Fibroblast of villous mesenchyme (primary cell): ENCODE results near the gene MORC4. TPM values are rescaled to one million over a fixed set of nuclear protein-coding genes. Genes with fewer than 3 reads are reported as not detected.

Source experiments
- DNase-seq: peaks from one replicate; pipeline ENCODE4 v3.0.0-alpha.2; 2010; ENCODE audit warnings: low read depth
- H3K4me3 ChIP-seq: 2 replicates; pipeline ENCODE4 v1.5.1; 2011; ENCODE audit warnings: low read depth, mild to moderate bottlenecking, low read length
- CTCF ChIP-seq: IDR thresholded peaks from 2 replicates; pipeline ENCODE4 v1.5.1; 2012; ENCODE audit warnings: low read depth, mild to moderate bottlenecking, low read length; ENCODE audit not compliant: insufficient read depth
- total RNA-seq: library from RNA; depleted of rRNA; stranded (reverse); fragments of >200 nt; gene quantifications from 2 replicates; pipeline ENCODE4 v1.2.3, GENCODE V29; 2012

The MORC4 gene
- total RNA-seq, 1 donor = 33.7 TPM

- H3K4me3 ChIP-seq = no peak overlapping the region
- no peak for TF ChIP-seq CTCF
- peak; percentile 19 for DNase-seq
Observed at GRCh38 chrX:106955004-106955772, 44.8 kb downstream of the MORC4 start.

DNA sequence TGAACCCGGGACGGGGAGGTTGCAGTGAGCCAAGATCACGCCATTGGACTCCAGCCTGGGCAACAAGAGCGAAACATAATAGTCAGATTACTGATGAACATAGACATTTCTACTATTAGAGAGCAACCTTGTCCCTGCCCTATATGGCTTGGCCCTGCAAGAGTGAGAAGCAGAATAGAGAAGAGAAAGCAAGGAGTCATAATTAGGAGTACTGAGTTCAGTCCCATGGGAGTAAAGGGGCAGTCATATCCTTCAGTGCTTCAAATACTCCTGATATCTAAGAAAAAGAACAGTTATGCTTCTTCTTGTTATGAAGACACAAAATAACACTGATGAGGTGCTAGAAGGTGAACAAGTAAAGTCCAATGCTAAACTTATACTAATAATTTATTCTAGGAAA, 46.0 kb downstream of the MORC4 start:
- H3K4me3 ChIP-seq = no peak overlapping the region
- DNase-seq = no peak
- no peak for TF ChIP-seq CTCF

GRCh38 chrX:106952988-106953387, 47.0 kb downstream of the MORC4 start:
- TF ChIP-seq CTCF = peak; percentile 32
- H3K4me3 ChIP-seq = no peak overlapping the region
- peak; percentile 19 for DNase-seq

DNA sequence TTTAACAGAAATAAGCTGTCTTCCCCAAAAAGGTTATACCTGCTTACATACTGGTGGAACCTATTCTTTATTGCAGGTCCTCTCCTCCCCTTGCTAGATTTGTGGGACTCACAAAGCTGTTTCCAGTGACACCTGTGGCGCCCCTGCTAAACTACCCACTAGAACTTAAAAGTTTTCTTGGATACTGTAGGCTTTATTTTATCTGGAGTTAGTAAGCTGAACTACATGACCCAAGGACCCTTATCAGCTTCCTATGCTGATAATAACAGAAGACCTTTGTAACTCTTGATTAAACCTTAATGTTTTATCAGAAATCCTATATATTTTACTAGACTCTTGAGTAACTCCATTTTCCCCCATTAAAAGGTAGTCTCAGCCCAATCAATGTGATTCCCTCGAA, 47.5 kb downstream of the MORC4 start:
- DNase-seq = no peak
- TF ChIP-seq CTCF = no peak
- no peak overlapping the region for H3K4me3 ChIP-seq

DNA sequence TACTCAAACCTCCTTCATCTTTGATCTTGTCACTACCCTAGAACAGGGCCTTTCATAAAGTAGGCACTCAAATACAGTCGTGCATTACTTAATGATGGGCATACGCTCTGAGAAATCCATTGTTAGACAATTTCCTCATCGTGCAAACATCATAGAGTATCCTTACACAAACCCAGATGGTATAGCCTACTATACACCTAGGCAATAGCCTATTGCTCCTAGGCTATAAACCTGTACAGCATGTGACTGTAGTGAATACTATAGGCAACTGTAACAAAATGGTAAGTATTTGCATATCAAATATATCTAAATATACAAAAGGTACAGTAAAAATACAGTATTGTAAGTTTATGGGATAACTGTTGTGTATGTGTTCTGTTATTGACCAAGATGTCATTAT, 47.9 kb downstream of the MORC4 start:
- no peak for TF ChIP-seq CTCF
- no peak overlapping the region for H3K4me3 ChIP-seq
- DNase-seq = no peak

DNA sequence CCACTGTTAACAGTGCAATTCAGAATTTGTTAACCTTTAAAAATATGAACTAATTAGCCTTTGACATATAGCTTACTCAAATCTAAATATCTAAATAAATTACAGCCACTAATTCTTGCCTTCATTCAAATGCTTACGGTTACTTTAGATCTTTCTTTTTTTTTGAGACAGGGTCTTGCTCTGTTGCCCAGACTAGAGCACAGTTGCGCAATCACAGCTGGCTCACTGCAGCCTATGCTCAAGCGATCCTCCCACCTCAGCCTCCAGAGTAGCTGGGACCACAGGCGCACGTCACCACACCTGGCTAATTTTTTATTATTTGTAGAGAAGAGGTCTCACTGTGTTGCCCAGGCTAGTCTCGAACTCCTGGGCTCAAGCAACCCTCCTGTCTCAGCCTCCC, 48.8 kb downstream of the MORC4 start:
- H3K4me3 ChIP-seq = no peak overlapping the region
- no peak for DNase-seq
- TF ChIP-seq CTCF = no peak

DNA sequence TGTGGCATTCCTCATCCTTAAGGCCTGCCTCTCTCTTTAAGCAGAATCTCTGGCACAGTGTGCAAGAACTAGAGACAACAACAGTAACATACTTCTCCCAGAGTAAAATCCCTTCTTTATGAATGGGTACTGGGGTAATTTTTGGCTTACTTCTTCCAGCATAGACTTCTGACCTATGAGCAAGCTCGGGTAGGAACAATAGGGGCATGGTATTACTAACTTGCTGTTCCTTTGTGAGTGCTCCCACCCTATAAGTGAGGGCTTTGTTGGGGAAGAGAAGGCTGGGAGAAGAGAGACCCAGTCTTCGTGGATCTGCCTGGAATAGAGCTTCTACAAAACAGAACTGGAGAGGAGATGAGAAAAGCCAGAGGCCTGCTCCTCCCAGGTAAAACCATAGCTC, 49.6 kb downstream of the MORC4 start:
- no peak for DNase-seq
- H3K4me3 ChIP-seq = no peak overlapping the region
- TF ChIP-seq CTCF = no peak
